GM12865 (cell line): ENCODE results near the gene YAF2.

Experiments
- DNase-seq: peaks from one replicate; pipeline ENCODE4 v3.0.0; 2010; ENCODE audit warnings: low read depth
- H3K4me3 ChIP-seq: 2 replicates; pipeline ENCODE4 v1.5.1; 2011; ENCODE audit warnings: mild to moderate bottlenecking, low read depth, low read length, control low read depth
- CTCF ChIP-seq: IDR thresholded peaks from 2 replicates; pipeline ENCODE4 v1.5.1; 2011; ENCODE audit warnings: low read length, control low read depth, low read depth, inconsistent platforms; ENCODE audit not compliant: insufficient read depth; ENCODE audit errors: missing control alignments

YAF2 gene

GRCh38 chr12:42128327-42128726, 109.7 kb downstream of the YAF2 start:
- no peak for TF ChIP-seq CTCF
- no peak overlapping the region for H3K4me3 ChIP-seq
- DNase-seq, result peak; percentile 22

GRCh38 chr12:42126963-42127362, 111.1 kb downstream of the YAF2 start:
- no peak for DNase-seq
- no peak overlapping the region for H3K4me3 ChIP-seq
- no peak for TF ChIP-seq CTCF

DNA sequence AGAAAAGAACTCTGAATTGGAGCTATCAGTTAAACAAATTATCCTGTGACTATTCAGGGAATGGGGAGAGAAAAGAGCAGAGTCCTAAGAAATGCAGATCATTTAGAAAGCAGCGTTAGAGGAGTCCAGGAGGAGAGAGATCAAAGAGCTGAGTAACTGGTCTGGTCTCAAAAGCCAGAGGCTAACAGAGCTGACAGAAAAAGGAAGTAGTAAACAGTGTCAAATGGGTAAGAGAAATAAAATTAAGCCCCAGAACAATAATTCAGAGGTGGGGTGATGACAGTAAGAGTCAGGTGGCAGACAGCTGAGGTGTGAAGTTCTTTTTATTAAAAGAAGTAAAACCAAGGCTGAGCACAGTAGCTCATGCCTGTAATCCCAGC, 112.7 kb downstream of the YAF2 start:
- TF ChIP-seq CTCF, result no peak
- no peak overlapping the region for H3K4me3 ChIP-seq
- no peak for DNase-seq

DNA sequence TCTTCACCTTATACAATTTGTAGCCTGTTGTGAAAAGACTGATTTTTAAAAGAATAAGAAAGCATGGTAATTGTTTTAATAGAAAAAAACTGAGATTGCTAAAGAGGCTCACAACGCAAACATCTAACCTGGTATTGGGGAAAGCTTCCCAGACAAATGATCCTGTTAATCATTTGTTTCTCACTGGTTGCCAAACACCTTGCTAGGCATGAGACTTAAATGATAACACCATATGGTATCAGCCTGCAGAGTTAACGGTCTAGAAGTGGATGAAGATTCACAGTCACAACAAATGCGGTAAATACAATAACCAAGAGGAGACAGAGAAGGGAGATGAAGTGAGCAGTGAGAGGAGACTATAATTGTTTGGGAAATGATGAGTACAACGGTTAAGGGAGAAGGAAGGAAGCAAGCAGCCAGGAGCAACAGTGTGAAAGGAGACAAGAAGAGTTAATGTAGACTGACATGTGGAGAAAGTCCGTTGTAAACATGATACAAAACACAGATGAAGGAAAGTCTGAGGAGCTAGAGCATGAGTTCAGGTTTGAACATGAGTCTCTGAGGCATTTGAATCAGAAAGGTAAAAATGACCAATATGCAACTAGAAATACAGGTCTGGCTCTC, 113.2 kb downstream of the YAF2 start:
- no peak overlapping the region for H3K4me3 ChIP-seq
- DNase-seq, result no peak
- no peak for TF ChIP-seq CTCF

GRCh38 chr12:42119085-42119633, 118.9 kb downstream of the YAF2 start:
- no peak for TF ChIP-seq CTCF
- DNase-seq, result peak; percentile 36

GRCh38 chr12:42118136-42118879, 119.7 kb downstream of the YAF2 start:
- no peak overlapping the region for H3K4me3 ChIP-seq
- no peak for DNase-seq
- no peak for TF ChIP-seq CTCF

More at GRCh38 chr12:42119085-42119633, 118.9 kb downstream of the YAF2 start:
- no peak overlapping the region for H3K4me3 ChIP-seq
